Globus pallidus (tissue), 1 donor: ENCODE measurements around the gene APBB1.

Source experiments
- DNase-seq: peaks from one replicate; pipeline ENCODE4 v3.0.0-alpha.2; 2015; ENCODE audit warnings: low spot score

The APBB1 gene

DNA sequence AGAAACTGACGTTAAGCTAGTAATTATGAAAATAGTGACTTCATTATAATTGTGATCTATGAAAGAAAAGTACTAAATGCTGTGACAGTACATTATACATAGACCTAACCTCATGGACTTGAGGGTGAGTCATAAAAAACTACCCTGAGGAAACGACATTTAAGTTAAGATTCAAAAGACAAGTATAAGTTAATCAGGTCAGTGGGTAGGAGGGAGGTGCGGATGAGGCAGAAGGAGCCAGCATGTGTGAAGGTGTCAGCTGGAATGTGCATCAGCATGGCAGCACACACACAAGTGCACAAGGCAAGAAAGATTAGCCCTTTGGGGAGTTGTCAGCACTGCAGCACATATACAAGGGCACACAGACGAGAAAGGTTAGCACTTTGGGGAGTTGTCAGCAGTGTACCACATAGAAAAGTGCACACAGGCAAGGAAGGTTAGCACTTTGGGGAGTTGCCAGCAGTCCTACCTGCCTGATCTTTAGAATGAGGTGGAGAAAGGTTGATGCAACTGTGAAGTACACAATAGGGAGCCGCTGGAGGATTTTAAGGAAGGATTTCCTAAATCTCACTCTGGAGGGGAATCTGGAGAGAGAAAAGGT, 67.0 kb downstream of the APBB1 start:
- no peak for DNase-seq

- DNase-seq: no peak
Observed at GRCh38 chr11:6350486-6350885, 68.4 kb downstream of the APBB1 start.

GRCh38 chr11:6350043-6350442, 68.9 kb downstream of the APBB1 start:
- no peak for DNase-seq

- DNase-seq: no peak
Observed at GRCh38 chr11:6345366-6345765, 73.5 kb downstream of the APBB1 start.
